Mammary epithelial cell (primary cell): Measurements from ENCODE around the gene ATP5F1A.
A peak's percentile ranks its signal among the peaks of the same experiment; 100 is the strongest.

Experiments used
- CTCF ChIP-seq, 2 donors: IDR thresholded peaks in 1 of 2; conservative IDR thresholded peaks in 1 of 2; 2 replicates each; pipeline ENCODE4 v1.5.1; 2011 to 2012; ENCODE audit warnings: inconsistent platforms in 2 of 2, low read length in 2 of 2, mild to moderate bottlenecking in 2 of 2, control low read depth in 1 of 2, low read depth in 1 of 2; ENCODE audit not compliant: insufficient read depth in 1 of 2; ENCODE audit errors: extremely low read depth in 1 of 2
- EZH2 ChIP-seq: IDR thresholded peaks from 2 replicates; pipeline ENCODE4 v1.6.1; 2012; ENCODE audit warnings: low read length, inconsistent platforms, borderline replicate concordance

- TF ChIP-seq EZH2, result no peak
- TF ChIP-seq CTCF (conservative IDR thresholded peaks at IDR 0.05 in 1 of 2, IDR thresholded peaks at IDR 0.05 in 1 of 2; ENCODE audit: extremely low read depth in 1 of 2, insufficient read depth in 1 of 2, low read depth in 1 of 2, low read length in 2 of 2), result peak in 1 of 2 donors; percentile 13
Observed at GRCh38 chr18:46072376-46072867, 25.7 kb downstream of the ATP5F1A start.
